HepG2 (cell line): Measurements from ENCODE around the gene PPP2R5C. TPM values are rescaled to one million over a fixed set of nuclear protein-coding genes. Genes with fewer than 3 reads are reported as not detected.
A peak's percentile ranks its signal among the peaks of the same experiment; 100 is the strongest.

Experiments used
- AGO2 ChIP-seq: fragments of 200-400 bp; formaldehyde crosslinking; optimal IDR thresholded peaks from 2 replicates; pipeline ENCODE3; 2017; ENCODE audit warnings: mild to moderate bottlenecking, low read depth, low read length, moderate library complexity
- CHCHD3 ChIP-seq: sonication (generic); formaldehyde crosslinking; IDR thresholded peaks from 2 replicates; pipeline ENCODE4 v1.8.0; 2022; ENCODE audit warnings: mild to moderate bottlenecking, missing genetic modification reagents, moderate library complexity
- DNMT3B ChIP-seq: conservative IDR thresholded peaks from 2 replicates; pipeline ENCODE4 v1.6.1; 2016; ENCODE audit warnings: missing biosample characterization, control low read depth
- ERF ChIP-seq: IDR thresholded peaks from 2 replicates; pipeline ENCODE4 v1.6.1; 2018; ENCODE audit warnings: missing biosample characterization, missing genetic modification reagents
- NBN ChIP-seq: fragments of 450-650 bp; conservative IDR thresholded peaks from 2 replicates; pipeline ENCODE4 v1.6.1; 2017
- ZNF354B ChIP-seq: sonication (generic); formaldehyde crosslinking; IDR thresholded peaks from 2 replicates; pipeline ENCODE4 v1.8.0; 2022; ENCODE audit warnings: mild to moderate bottlenecking, missing genetic modification reagents
- ZNF44 ChIP-seq: sonication (generic); formaldehyde crosslinking; IDR thresholded peaks from 2 replicates; pipeline ENCODE4 v1.5.1; 2020; ENCODE audit warnings: mild to moderate bottlenecking, missing genetic modification reagents
- ZNF451 ChIP-seq: sonication (generic); formaldehyde crosslinking; IDR thresholded peaks from 2 replicates; pipeline ENCODE4 v1.5.0; 2020; ENCODE audit warnings: mild to moderate bottlenecking, missing genetic modification reagents
- ZNF484 ChIP-seq: sonication (generic); formaldehyde crosslinking; IDR thresholded peaks from 2 replicates; pipeline ENCODE4 v1.5.1; 2020; ENCODE audit warnings: mild to moderate bottlenecking, low read depth, missing genetic modification reagents, borderline replicate concordance
- ZNF564 ChIP-seq: sonication (generic); formaldehyde crosslinking; IDR thresholded peaks from 2 replicates; pipeline ENCODE4 v1.8.1; 2023; ENCODE audit warnings: mild to moderate bottlenecking, missing genetic modification reagents
- ZNF768 ChIP-seq: sonication (generic); formaldehyde crosslinking; IDR thresholded peaks from 2 replicates; pipeline ENCODE4 v1.4.0; 2020; ENCODE audit warnings: missing genetic modification reagents
- polyA plus RNA-seq, 8 experiments: library from polyadenylated mRNA; depleted of rRNA in 3 of 8; stranded (reverse) in 7 of 8; unstranded in 1 of 8; fragments of >200 nt; fragmentation: Illumina TruSeq in 4 of 8; extraction: Trizol in 4 of 8; gene quantifications; 2 replicates each; pipeline versions ENCODE4 v1.2.1 to v1.2.3, GENCODE V29; 2011 to 2016; ENCODE audit warnings: low read depth in 4 of 8, missing spikeins in 1 of 8, mixed read lengths in 1 of 8; ENCODE audit not compliant: insufficient read depth in 1 of 8
- total RNA-seq, 5 experiments: library from RNA; depleted of rRNA; stranded (reverse); fragments of >200 nt; fragmentation: Illumina TruSeq; extraction: Trizol; gene quantifications; 2 replicates each; pipeline ENCODE4 v1.2.3, GENCODE V29; 2016; ENCODE audit warnings: low read depth in 1 of 5
- TF ChIP-seq, protein P1 (sequence below), 2 experiments: sonication (generic) in 1 of 2; formaldehyde crosslinking in 1 of 2; IDR thresholded peaks; 2 replicates each; pipeline versions ENCODE4 v1.6.1 to v1.9.0; 2014 to 2022; ENCODE audit warnings: antibody characterized with exemption in 1 of 2, borderline replicate concordance in 1 of 2, inconsistent platforms in 1 of 2, low read depth in 1 of 2, missing genetic modification reagents in 1 of 2
- TF ChIP-seq, protein P2 (sequence below): sonication (generic); formaldehyde crosslinking; IDR thresholded peaks from 2 replicates; pipeline ENCODE4 v1.5.1; 2020; ENCODE audit warnings: mild to moderate bottlenecking, missing genetic modification reagents
- TF ChIP-seq, protein P3 (sequence below): sonication (generic); formaldehyde crosslinking; IDR thresholded peaks from 2 replicates; pipeline ENCODE4 v1.9.0; 2021; ENCODE audit warnings: mild to moderate bottlenecking, missing genetic modification reagents

PPP2R5C gene
- total and polyA plus RNA-seq, 2 of the 13 experiments (the other 11 are each of a cell fraction or from before 2014, with no cell fraction given) = 74.3 to 78.5 TPM

DNA sequence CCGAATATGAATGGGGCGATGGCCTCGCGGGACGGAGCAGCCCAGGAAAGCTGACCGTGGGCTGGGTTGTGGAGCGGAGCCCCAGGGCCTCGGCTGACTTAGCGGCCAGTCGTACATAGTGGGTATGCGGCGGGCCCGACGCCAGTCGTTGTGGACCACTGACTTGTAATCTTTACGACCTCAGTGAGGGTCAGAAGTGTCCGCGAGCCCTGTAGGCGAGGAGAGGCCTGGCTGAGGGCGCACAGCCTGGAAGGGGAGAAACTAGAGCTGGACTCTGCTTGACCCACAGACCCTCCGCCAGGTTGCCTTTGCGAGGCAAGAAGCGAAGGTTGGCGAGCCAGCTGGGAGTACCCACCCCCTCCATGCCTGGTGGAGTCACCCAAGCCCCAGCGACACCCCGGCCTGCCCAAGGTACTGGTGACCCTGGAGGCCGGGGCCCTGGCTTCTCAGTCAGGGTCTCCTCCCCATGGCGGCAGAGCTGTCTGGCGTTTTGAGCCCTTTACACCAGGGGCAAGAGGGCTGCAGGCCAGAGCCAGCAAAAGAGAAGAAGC is 187.2 kb downstream of the PPP2R5C start (continued):
- TF ChIP-seq, protein P1, sequence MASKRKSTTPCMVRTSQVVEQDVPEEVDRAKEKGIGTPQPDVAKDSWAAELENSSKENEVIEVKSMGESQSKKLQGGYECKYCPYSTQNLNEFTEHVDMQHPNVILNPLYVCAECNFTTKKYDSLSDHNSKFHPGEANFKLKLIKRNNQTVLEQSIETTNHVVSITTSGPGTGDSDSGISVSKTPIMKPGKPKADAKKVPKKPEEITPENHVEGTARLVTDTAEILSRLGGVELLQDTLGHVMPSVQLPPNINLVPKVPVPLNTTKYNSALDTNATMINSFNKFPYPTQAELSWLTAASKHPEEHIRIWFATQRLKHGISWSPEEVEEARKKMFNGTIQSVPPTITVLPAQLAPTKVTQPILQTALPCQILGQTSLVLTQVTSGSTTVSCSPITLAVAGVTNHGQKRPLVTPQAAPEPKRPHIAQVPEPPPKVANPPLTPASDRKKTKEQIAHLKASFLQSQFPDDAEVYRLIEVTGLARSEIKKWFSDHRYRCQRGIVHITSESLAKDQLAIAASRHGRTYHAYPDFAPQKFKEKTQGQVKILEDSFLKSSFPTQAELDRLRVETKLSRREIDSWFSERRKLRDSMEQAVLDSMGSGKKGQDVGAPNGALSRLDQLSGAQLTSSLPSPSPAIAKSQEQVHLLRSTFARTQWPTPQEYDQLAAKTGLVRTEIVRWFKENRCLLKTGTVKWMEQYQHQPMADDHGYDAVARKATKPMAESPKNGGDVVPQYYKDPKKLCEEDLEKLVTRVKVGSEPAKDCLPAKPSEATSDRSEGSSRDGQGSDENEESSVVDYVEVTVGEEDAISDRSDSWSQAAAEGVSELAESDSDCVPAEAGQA (IDR thresholded peaks at IDR 0.05; ENCODE audit: low read depth) = no peak
- TF ChIP-seq, protein P1 (CRISPR knock-in tag; IDR thresholded peaks at IDR 0.05; ENCODE audit: borderline replicate concordance) = no peak
- TF ChIP-seq, protein P2, sequence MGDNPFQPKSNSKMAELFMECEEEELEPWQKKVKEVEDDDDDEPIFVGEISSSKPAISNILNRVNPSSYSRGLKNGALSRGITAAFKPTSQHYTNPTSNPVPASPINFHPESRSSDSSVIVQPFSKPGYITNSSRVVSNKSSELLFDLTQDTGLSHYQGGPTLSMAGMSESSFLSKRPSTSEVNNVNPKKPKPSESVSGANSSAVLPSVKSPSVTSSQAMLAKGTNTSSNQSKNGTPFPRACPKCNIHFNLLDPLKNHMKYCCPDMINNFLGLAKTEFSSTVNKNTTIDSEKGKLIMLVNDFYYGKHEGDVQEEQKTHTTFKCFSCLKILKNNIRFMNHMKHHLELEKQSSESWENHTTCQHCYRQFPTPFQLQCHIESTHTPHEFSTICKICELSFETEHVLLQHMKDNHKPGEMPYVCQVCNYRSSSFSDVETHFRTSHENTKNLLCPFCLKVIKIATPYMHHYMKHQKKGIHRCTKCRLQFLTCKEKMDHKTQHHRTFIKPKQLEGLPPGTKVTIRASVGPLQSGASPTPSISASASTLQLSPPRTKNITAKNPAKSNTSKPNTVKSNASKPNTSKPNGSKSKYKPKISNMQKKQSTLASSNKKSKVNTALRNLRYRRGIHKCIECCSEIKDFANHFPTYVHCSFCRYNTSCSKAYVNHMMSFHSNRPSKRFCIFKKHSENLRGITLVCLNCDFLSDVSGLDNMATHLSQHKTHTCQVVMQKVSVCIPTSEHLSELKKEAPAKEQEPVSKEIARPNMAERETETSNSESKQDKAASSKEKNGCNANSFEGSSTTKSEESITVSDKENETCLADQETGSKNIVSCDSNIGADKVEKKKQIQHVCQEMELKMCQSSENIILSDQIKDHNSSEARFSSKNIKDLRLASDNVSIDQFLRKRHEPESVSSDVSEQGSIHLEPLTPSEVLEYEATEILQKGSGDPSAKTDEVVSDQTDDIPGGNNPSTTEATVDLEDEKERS (CRISPR knock-in tag) = no peak
- TF ChIP-seq ZNF354B (0 out of 2 replicates have a peak, but pooled peaks have one; percentile 11), DNMT3B (no peak), ZNF484 (CRISPR knock-in tag) (no peak), CHCHD3 (CRISPR knock-in tag) (0 out of 2 replicates have a peak, but pooled peaks have one; percentile 16), ZNF768 (peak; percentile 28; the same call in 1 of the 2 replicates), ZNF451 (CRISPR knock-in tag) (no peak), ZNF564 (CRISPR knock-in tag) (peak; percentile 25; the same call in 1 of the 2 replicates), ZNF44 (CRISPR knock-in tag) (no peak), ERF (CRISPR knock-in tag) (no peak), NBN (no peak), AGO2 (peak; percentile 90)
- TF ChIP-seq, protein P3, sequence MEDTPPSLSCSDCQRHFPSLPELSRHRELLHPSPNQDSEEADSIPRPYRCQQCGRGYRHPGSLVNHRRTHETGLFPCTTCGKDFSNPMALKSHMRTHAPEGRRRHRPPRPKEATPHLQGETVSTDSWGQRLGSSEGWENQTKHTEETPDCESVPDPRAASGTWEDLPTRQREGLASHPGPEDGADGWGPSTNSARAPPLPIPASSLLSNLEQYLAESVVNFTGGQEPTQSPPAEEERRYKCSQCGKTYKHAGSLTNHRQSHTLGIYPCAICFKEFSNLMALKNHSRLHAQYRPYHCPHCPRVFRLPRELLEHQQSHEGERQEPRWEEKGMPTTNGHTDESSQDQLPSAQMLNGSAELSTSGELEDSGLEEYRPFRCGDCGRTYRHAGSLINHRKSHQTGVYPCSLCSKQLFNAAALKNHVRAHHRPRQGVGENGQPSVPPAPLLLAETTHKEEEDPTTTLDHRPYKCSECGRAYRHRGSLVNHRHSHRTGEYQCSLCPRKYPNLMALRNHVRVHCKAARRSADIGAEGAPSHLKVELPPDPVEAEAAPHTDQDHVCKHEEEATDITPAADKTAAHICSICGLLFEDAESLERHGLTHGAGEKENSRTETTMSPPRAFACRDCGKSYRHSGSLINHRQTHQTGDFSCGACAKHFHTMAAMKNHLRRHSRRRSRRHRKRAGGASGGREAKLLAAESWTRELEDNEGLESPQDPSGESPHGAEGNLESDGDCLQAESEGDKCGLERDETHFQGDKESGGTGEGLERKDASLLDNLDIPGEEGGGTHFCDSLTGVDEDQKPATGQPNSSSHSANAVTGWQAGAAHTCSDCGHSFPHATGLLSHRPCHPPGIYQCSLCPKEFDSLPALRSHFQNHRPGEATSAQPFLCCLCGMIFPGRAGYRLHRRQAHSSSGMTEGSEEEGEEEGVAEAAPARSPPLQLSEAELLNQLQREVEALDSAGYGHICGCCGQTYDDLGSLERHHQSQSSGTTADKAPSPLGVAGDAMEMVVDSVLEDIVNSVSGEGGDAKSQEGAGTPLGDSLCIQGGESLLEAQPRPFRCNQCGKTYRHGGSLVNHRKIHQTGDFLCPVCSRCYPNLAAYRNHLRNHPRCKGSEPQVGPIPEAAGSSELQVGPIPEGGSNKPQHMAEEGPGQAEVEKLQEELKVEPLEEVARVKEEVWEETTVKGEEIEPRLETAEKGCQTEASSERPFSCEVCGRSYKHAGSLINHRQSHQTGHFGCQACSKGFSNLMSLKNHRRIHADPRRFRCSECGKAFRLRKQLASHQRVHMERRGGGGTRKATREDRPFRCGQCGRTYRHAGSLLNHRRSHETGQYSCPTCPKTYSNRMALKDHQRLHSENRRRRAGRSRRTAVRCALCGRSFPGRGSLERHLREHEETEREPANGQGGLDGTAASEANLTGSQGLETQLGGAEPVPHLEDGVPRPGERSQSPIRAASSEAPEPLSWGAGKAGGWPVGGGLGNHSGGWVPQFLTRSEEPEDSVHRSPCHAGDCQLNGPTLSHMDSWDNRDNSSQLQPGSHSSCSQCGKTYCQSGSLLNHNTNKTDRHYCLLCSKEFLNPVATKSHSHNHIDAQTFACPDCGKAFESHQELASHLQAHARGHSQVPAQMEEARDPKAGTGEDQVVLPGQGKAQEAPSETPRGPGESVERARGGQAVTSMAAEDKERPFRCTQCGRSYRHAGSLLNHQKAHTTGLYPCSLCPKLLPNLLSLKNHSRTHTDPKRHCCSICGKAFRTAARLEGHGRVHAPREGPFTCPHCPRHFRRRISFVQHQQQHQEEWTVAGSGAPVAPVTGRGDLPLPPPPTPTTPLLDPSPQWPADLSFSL (CRISPR knock-in tag) = no peak
